Retina (tissue), 1 donor: ENCODE measurements around the gene ZMIZ1.
"Not testable (repeated sequence)": the region's sequence is repeated elsewhere in the genome, so short reads cannot be mapped to it uniquely, and the experiment has no call there.

Experiments used
- DNase-seq: peaks from one replicate; pipeline ENCODE4 v3.0.0-alpha.2; 2016

ZMIZ1 gene

DNA sequence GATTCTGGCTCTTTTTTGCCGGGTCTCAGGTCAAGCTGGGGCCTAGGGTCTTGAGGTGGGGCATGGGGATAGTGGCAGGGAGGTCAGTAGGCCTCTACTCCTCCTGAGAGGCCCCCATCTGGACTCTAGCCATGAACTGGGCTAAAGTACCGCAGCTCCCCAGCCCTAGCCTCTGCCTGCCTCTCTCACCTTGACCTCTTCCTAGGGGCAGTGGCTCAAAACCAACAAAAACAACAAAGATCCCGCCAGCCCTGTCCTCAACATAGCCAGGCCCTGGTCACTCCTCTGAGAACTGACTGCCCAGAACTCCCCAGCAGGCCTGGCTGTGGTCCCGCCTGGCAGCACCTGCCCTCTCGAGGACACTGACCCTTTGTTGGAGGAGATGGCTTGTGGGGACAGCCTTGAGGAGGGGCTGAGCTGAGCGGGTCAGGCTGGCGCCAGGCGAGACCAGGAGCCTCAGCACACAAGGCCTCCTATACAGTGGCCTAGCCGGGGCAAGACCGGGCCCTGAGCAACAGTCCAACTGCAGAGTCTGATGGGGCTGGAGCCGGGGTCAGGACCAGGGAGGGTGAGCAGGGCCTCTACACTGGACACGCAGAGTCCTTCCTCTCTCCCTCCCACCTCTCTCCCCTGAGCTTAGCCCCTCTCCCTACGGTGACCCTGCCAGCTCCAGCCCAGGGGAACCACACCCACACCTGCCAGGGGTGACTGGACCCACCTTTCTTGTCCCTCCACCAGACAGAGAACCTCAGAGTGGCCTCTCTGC, 266.9 kb downstream of the ZMIZ1 start:
- peak; percentile 27 for DNase-seq

DNA sequence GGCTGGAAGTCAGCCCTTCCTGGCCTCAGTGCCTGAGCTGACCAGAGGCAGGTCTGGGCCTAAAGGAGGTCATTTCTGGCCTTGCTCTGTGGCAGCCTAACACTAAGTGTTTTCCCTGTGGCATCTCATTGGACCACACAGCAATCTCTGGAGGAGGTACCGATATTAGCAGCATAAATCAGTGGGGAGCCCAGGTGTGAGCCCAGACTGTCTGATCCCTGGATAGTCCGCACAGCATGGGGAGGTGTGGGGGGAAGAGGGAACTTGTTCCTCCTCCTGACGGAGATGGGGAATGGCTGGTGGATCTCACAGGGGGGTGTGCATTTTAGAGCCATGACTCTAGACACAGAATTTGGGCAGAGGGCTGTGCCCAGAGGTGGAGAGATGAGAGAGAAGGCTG, 267.5 kb downstream of the ZMIZ1 start:
- peak; percentile 13 for DNase-seq

DNA sequence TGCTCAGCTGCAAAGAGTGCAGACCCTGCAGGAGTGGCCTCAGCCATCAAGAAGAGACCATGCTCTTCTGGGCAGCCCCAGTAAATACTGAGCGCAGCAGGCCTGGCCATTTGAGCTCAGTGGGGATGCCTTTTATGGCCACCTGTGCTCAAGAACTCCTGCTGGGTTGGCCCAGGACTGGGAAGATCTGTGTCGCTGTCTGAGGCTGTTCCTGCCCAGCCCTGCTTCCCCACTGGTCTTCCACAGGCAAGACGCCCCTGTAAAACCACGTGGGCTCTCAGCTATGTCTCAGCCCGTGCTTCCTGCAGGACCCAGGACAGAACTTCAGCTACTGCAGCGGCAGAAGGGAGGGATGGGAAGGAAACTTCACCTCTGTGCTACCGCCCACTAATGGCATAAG, 268.0 kb downstream of the ZMIZ1 start:
- DNase-seq: peak; percentile 47

DNA sequence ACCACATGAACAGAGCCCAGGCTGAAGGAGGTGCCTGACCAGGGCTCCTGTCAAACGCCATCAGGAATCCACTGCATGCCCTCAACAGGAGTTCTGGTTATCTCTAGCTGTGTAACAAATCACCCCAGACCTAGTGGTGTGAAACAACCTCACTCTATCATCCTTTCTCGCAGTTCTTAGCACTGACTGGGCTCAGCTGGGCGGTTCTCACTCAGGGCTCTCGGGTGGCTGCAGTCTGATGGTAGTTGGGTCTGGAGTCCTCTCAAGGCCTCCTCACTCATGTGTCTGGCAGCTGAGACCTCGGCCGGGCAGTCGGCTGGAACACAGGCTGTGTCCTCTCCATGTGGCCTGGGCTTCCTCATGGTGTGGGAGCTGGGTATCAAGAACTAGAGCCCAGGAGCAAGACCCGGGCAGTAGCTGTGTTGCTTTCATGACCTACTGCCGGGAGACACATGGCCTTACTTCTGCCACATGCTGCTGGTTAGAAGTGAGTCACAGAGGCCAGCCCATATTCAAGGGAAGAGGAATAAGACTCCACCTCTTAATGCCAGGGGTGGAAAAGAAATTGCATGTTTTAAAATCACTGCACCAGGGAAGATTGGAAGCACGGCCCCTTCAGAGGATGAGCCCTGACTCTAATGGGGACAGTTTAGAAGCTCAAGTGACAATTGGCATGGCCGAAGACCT, 269.2 kb downstream of the ZMIZ1 start:
- DNase-seq: not testable (repeated sequence)

DNA sequence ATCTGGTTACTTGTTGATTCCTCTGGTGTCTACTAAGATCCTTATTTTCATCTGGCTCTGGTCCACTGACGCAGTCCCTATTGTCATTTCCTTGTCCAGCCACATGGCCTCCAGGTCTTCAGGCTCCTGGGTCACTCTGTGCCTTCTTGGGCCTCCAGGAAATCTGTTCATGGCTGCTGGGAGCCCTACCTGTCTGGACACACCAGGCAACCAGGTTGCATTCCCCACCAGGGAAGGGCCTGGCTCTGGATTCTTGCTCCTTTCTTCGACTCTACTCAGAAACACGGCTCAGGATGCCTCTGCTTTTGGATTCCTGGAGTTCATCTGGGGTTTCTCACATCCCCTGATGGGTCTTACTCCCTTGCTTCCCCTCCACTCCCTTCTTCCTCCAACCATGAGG, 270.5 kb downstream of the ZMIZ1 start:
- no peak for DNase-seq

DNA sequence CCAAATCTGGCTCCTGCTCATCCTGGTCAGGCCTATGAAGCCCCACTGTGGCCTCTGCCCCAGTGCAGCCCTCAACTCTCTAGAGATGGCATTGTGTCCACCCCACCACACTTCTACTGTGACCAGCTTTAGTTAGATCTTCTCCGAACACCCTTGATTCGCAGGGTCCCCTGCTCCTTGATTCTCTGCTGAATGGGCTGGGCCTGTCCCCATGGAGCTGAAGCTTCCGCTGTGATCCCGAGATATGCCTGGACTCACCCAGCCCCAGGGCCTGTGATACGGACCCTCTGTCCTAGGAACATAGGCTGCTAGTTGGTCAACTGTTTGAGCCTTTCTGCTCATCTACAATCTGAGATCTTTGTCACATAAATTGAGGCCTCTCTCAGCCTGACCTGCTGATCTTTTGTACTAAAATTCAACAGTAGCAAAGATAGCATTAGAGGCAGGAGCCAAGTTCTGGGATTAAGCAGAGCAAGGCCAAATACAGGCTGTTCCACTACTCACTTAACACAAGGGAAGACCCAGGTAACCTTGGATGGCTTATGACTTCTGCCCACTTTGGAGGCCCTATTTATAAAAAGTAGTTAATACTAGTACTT, 272.0 kb downstream of the ZMIZ1 start:
- DNase-seq: no peak

DNA sequence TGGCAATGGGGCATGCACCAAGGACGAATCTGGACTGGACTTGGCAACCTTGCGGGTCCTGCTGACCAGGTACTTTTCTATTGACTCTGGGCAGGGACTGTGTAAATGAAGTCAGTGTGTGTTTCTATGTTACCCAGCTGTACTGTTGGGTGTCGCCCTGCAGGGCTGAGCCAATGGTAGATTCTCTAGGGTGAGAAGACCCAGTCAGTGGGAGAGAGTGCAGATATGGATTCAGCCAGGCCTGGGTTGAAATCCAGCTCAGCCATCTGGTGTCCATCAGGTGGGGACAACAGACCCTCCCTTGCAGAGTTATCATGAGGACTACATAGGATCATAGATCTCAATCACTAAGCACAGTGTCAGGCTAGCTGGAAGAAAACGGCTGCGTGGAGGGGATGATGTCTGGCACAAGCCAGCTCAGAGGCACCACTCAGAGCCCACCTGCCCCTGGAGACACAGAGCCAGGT, 273.6 kb downstream of the ZMIZ1 start:
- no peak for DNase-seq

DNA sequence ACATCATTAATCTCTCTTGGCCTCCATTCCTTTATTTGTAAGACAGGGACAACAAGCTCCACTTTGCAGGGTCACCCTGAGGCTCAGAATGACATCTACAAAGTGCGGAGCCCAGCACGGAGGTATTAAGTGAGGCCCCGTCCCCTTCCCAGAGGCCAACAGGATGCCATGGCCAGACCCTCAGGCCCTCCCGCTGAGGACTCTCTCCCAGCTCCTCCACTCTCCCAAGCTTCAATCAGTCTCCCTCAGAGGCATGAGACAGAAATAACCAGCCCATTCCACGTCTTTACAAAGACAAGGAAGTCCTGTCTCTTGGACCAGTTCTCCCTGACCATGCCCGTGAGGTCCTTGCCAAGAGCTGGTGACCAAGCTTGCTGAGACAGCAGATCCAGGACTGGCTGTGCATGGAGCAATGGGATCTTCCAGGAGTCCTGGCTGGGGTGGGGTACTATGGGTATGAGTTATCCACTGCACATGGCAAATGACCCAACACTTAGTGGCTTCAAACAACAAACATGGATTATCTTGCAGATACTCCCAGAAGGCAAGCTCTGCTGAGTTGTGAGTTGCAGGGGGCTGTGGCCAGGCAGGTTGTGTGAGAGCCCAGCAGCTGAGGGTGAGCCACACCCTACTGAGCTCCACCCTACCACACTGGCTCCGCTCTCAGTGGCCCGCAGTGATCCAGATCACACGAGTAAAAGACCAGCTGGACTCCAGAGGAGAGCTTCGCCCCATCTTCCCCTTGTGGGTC, 274.2 kb downstream of the ZMIZ1 start:
- DNase-seq: no peak

DNA sequence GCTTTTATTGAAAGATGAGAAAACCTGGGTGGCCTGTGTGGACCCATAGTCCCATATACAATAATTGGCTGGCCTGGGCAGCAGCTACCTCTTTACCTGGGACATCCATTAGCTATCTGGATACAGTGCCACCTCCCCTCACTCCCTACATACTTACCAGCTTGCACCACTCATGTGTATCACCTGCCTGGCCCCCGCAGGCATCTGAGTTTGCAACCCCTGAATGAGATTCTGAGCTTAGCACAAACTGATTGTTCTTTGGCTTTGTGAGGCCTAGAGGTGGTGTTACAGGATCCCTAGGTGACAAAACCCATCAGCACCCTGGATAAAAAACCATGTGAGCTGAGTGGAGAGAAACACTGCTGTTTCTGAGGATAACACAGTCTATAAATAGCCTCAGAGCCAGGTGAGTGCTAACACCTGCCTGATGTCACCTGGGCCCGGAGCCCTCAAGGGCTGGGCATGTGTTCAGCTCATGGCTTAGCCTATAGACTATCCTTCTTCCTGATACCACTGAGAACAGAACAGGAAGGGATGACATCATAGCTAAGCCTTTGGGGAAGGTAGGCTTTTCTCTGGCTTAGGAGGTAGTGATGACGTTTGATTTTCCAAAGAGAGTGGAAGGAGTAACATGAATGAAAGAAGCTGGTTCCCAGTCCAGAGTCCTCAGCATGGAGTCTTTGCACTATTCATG, 275.9 kb downstream of the ZMIZ1 start:
- no peak for DNase-seq

DNA sequence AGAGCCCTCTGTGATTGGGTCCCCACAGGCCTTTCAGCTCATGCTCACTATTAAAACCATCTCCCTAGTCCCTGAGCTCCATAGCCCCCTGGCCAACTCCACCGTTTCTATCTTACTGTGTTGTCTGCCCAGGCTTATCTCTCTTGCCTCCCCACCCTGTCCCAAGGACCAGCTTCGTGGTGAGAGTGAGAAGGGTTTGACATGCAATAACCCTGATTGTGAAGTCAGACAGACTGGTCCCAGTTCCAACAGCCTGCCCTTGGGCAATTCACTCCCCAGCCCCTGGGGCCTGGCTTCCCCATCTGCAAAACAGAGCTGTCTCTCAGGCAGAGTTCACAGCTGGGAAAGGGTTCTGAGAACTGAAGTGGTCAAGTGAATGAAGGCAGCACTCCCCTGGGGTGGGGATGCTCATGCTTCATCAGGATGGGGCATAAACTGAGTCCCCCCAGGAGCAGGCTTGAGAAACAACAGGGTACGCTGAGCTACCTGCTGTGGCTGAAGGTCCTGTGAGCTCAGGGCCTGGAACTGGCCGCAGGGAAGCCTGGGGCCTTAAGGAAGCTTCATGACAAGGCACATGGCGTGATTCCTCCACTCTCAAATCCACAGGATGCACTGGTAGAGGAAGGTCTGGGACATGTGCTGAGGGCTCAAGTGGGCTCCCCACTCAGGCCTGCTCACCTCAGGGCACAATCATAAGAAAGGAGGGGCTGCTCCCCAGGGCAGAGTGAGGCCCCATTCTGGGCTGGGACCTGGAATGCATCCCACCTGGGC, 276.7 kb downstream of the ZMIZ1 start:
- DNase-seq: peak; percentile 16

DNA sequence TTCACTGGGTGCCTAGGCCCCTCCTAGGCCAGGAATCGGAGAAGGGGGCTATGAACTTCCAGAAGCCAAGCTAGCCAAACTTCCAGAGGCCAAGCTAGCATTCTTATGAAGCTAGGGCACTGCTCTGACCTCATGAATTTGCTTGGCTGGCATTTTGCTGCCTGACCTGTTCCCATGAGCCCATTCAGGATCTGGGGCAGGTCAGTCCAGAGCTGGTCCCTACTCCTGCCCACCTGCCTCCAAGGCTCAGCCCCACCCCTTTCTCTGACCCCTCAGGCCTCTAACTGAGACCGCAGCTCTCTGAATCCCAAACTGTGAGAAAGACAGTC, 277.2 kb downstream of the ZMIZ1 start:
- no peak for DNase-seq

DNA sequence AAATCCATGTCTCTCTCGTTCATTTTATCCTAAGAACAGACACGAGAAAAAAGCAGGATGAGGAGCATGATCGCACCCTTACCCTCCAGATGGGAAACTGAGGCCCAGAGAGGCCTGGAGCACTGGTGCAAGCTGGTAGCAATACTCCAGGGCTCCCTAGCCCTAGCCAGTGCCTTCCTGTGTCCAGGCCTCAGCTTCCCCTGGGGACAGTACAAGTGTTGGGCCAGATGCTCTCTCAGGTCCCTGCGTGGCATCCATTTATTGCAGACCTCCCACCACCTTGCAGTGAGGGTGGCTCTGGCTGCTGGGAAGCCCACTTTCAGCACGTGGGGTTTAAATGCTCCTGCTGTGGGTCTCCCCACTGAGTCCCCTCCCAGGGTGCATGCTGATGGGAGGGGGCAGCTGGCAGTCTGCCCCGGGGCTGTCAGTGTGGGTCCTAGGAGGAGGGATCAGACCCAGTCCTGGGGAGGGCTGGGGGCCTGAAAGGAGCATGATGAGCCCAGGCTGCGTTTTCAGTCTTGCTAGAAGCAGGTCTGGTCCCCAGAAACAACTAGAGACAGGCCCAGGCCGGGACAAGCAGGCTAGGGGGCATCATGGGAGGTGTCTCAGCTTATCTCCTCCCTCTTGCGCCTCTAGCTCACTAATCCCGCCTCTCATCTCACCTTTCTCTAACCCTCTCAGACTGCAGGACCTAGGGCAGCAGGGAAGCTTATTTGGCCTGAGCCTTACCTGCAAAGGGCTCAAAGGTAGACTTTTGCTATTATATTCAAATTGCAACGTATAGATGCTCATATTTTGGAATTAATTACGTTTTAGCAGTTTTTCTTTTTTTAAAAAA, 277.8 kb downstream of the ZMIZ1 start:
- DNase-seq: peak; percentile 17

DNA sequence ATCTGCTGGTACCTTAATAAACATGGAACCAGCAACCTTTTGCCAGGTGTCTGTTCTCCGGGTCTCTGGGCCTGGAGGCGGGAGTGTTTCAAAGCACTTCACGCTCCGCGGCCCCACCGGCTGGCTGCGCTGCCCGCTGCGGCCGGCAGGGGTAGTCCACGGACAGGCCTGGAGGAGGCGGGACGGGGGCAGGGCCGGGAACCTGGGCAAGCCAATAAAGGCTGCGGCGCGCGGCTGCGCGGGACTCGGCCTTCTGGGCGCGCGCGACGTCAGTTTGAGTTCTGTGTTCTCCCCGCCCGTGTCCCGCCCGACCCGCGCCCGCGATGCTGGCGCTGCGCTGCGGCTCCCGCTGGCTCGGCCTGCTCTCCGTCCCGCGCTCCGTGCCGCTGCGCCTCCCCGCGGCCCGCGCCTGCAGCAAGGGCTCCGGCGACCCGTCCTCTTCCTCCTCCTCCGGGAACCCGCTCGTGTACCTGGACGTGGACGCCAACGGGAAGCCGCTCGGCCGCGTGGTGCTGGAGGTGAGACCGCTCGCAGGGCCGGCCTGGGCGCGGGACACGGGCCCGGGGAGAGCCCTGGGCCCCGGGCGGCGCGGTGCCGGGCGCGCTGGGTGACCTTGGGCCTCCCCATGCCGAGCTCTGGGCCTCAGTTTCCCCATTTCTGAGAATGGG, 278.6 kb downstream of the ZMIZ1 start, which contains the start of gene PPIF:
Gene PPIF, plus strand, starts transcription at position 244 of the 668 bp plus-strand sequence. Its CDS starts 80 bp downstream, at position 324.
- DNase-seq: peak; percentile 96

DNA sequence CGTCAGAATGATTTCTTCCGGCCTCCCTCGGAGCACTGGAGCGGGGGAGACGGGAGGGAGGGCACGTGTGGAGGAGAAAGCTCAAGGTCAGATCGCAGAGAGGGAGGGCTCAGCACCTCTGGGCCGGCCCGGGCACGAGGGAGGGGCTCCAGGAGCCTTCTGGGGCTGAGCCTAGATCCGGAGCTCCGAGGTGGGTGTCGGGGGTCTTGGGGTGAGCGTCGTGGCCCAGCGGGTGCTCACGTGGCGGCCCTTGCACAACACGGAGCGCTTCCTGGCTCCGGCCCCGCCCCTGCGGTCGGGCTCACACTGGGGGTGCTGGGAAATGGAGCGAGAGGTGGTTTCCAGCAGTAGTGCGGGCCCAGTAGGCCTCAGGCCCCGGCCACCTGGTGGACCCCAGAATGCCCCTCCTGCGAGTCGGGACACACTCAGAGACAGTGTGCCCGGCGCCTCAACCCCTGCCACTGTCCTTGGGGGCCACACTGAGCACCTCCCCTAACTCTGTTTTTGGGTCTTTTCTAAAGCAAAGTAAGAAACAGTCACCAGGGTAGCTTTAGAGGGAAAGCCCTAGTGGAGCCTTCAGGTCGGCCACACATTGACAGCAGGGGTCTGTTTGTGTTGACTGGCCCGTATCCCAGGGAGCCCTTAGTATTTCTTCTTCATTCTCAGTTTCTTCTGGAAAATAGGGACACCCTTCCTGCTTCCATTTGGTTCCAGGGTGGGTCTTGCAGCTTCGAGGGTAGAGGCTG, 279.3 kb downstream of the ZMIZ1 start:
- peak; percentile 68 for DNase-seq

DNA sequence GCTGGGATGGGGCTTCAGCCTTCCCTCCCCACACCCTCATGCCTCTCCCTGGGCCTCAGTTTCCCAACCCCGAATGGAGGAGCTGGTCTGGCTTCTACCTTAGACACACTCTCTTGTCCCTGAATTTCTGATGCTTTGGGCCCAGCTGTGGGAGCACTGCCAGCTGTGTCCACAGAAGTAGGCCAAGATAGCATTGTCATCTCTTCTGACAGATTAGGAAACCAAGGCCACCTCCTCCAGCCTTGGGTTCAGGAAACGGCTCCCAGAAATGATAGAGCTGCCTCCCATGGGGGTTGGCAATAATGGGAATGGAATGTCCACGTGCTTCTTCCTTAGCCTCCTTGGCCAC, 279.8 kb downstream of the ZMIZ1 start:
- DNase-seq: no peak

DNA sequence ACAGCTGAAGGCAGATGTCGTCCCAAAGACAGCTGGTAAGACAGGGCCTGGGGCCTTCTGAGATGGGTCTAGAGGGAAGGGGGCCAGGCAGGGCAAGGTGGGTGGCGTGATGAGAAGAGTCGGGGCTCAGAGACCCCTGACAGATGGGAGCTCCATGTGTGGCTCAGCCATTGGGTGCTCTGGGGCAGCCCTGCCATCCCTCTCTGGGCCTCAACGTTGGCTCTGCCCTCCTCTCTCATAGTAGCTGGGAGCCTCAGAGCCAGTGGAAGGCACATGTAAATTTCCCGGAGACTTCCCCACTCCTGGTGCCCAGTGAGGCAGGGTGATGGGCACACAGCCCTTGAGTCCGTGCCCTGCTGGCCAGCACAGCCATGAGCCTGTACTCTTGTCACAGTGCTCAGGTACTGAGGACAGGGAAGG, 280.3 kb downstream of the ZMIZ1 start:
- no peak for DNase-seq

DNA sequence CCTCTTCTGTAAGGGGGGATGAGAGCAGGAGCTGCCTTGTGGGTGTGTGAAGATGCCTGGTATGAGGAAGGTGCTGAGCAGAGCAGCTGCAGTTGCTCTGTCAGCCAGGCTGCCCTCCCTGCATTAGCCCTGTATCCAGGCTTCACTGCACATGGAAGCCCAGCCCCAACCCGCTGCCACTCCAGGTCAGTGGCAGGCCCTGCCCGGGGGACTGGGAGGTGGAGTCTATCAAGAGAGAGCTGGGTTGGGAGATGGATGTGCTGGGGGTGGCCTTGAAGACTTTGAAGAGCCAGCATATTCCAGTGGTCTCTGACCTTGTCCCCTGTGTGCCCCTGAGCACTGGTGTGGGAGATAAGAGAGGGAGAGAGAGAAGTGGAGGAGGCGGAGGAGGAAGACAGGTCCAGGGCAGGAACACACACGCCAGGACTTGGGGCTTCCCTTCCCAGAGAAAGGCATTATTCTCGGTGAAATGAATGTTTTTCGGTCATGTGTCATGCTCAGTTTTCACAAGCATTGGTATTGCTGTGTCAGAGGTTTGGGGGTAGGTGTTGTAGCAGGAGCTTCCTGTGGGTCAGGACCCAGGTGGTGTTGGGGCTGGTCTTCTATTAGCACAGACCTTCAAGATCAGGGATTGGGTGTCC, 281.1 kb downstream of the ZMIZ1 start:
- no peak for DNase-seq

DNA sequence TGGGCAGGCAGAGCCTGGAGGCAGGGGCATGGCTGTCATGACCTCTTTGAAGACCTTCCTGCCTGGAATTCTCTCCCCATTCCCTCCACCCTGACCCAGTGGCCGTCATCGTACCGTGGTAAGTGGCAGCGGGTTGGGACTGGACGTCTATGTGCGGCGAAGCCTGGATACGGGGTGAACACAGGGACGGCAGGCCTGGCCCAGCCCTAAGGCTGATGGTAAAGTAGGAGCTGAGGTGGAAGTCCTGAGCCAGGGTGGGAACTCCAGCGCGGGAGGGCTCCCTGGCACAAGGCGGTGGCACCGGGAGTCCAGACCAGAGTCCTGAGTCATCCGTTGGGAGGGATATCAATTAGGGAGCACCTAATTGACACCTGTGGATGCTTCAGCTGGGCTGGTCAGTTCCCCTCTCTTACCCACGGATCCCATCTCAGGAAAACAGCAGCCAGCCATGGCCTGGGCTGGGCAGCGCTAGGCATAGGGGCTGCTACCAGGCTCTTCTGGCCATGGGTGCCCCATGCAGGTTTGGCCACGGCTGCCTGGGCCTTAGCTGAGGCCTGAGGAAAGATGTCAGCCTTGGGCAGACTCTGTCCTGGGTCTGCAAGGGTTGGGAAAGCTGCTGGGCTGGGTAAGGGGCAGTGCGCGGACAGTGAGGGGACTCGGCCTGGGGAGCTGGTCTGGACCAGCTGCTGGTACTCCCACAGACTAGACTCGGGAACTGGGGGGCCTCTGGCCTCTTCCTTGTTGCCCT, 281.8 kb downstream of the ZMIZ1 start:
- DNase-seq: no peak
